Thyroid gland (tissue), 4 donors: ENCODE measurements around the gene OTUD1. TPM values are rescaled to one million over a fixed set of nuclear protein-coding genes. Genes with fewer than 3 reads are reported as not detected.

Experiments
- DNase-seq, 2 donors: peaks; one replicate each; pipeline ENCODE4 v3.0.0-alpha.2; 2019
- H3K27ac ChIP-seq, 3 donors: fragments of 200-600 bp; sonication (generic); 1 replicate in 2 of 3; 2 replicates in 1 of 3; pipeline ENCODE4 v1.5.1; 2016 to 2019; ENCODE audit warnings: mild to moderate bottlenecking in 1 of 3, moderate library complexity in 1 of 3
- H3K27me3 ChIP-seq: fragments of 200-600 bp; sonication (generic); one replicate; pipeline ENCODE4 v1.5.1; 2019
- H3K36me3 ChIP-seq, 2 donors: fragments of 200-600 bp; sonication (generic); one replicate each; pipeline ENCODE4 v1.5.1; 2016 to 2019
- H3K4me1 ChIP-seq, 2 donors: fragments of 200-600 bp; sonication (generic); one replicate each; pipeline ENCODE4 v1.5.1; 2017 to 2019
- H3K4me3 ChIP-seq, 3 donors: fragments of 200-600 bp; sonication (generic); replicated peaks in 1 of 3; 1 replicate in 2 of 3; 2 replicates in 1 of 3; pipeline ENCODE4 v1.5.1; 2016; ENCODE audit warnings: mild to moderate bottlenecking in 1 of 3
- H3K9me3 ChIP-seq: fragments of 200-600 bp; sonication (generic); one replicate; pipeline ENCODE4 v1.5.1; 2017
- CTCF ChIP-seq, 6 experiments: fragments of 200-600 bp in 3 of 6; fragments of 450-650 bp in 3 of 6; sonication (generic) in 3 of 6; IDR thresholded peaks; one replicate each; pipeline ENCODE4 v1.5.1; 2016 to 2019; ENCODE audit warnings: antibody characterized with exemption in 6 of 6, mild to moderate bottlenecking in 2 of 6, inconsistent platforms in 1 of 6, moderate library complexity in 1 of 6
- POLR2A ChIP-seq, 2 donors: fragments of 450-650 bp; IDR thresholded peaks; one replicate each; pipeline ENCODE4 v1.6.1; 2017; ENCODE audit warnings: antibody characterized with exemption in 2 of 2, mild to moderate bottlenecking in 2 of 2, moderate library complexity in 1 of 2
- WGBS, 2 donors: methylation state at CpG; one replicate each; pipeline ENCODE4 v1.1.5; 2017; 5-methylcytosine and 5-hydroxymethylcytosine counted together
- intact Hi-C: fragments of 100-400 bp; cut with DNase I; formaldehyde crosslinking; loops from one replicate; pipeline ENCODE4 v1.15.1; 2023
- total RNA-seq, 4 donors: library from RNA; depleted of rRNA; stranded (reverse); fragments of >200 nt; gene quantifications; one replicate each; pipeline ENCODE4 v1.2.3, GENCODE V29; 2016

OTUD1 gene
- total RNA-seq, 4 donors from 2014 or later, result 18.7 to 23.9 (median 20.1) TPM

GRCh38 chr10:23413629-23414089, 25.2 kb upstream of the OTUD1 start:
- H3K4me3 ChIP-seq, result no peak overlapping the region
- intact Hi-C loops, result no loop called here
- WGBS, 2 donors, result 82 to 90% methylated on average over 5 of the region's 5 CpGs
- no peak for TF ChIP-seq POLR2A (IDR thresholded peaks at IDR 0.05)
- no peak for DNase-seq
- no peaks in the 10 kb centered on the region for H3K27me3 ChIP-seq
- no peaks in the 10 kb centered on the region for H3K36me3 ChIP-seq
- H3K9me3 ChIP-seq, result no peaks in the 10 kb centered on the region
- peaks cover 5 to 22% of the 10 kb centered on the region in 2 donors for H3K4me1 ChIP-seq
- no peak overlapping the region for H3K27ac ChIP-seq

- H3K9me3 ChIP-seq, result no peaks in the 10 kb centered on the region
- H3K36me3 ChIP-seq, result no peaks in the 10 kb centered on the region
- peaks cover 5 to 31% of the 10 kb centered on the region in 2 donors for H3K4me1 ChIP-seq
- peak overlapping the region in 1 of 3 donors; percentile 15 for H3K27ac ChIP-seq
- DNase-seq, result no peak
- no peak overlapping the region for H3K4me3 ChIP-seq
- 88 to 92% methylated on average over 2 of the region's 2 CpGs for WGBS, 2 donors
- intact Hi-C loops, result no loop called here
- TF ChIP-seq CTCF (IDR thresholded peaks at IDR 0.05), result no peak
- TF ChIP-seq POLR2A (IDR thresholded peaks at IDR 0.05), result no peak
- no peaks in the 10 kb centered on the region for H3K27me3 ChIP-seq
These were observed 24.2 kb upstream of the OTUD1 start for GRCh38 chr10:23414658-23415057.

- H3K27ac ChIP-seq, result peak overlapping the region; percentile 75 to 95 (median 88)
- DNase-seq, result peak; percentile 23 to 28
- no peak overlapping the region for H3K4me3 ChIP-seq
- WGBS, 2 donors, result 38 to 39% methylated on average over 1 of the region's 1 CpG
- no peaks in the 10 kb centered on the region for H3K27me3 ChIP-seq
- H3K9me3 ChIP-seq, result no peaks in the 10 kb centered on the region
- intact Hi-C loops, result no loop called here
- no peak for TF ChIP-seq POLR2A (IDR thresholded peaks at IDR 0.05)
- TF ChIP-seq CTCF (IDR thresholded peaks at IDR 0.05), result no peak
- peaks cover 5 to 28% of the 10 kb centered on the region in 2 donors for H3K4me1 ChIP-seq
- no peaks in the 10 kb centered on the region for H3K36me3 ChIP-seq
These were observed 21.6 kb upstream of the OTUD1 start for GRCh38 chr10:23417254-23417653.

GRCh38 chr10:23418051-23418681, 20.7 kb upstream of the OTUD1 start:
- H3K27me3 ChIP-seq, result no peaks in the 10 kb centered on the region
- intact Hi-C loops, result no loop called here
- WGBS, 2 donors, result 90 to 93% methylated on average over 3 of the region's 3 CpGs
- H3K4me3 ChIP-seq, result no peak overlapping the region
- H3K9me3 ChIP-seq, result no peaks in the 10 kb centered on the region
- H3K27ac ChIP-seq, result peak overlapping the region; percentile 75 to 95 (median 88)
- H3K4me1 ChIP-seq, result peaks cover 5 to 27% of the 10 kb centered on the region in 2 donors
- TF ChIP-seq POLR2A (IDR thresholded peaks at IDR 0.05) (no peak), CTCF (IDR thresholded peaks at IDR 0.05) (no peak)
- peak; percentile 9 to 17 for DNase-seq
- no peaks in the 10 kb centered on the region for H3K36me3 ChIP-seq

GRCh38 chr10:23419201-23419600, 19.7 kb upstream of the OTUD1 start:
- H3K4me3 ChIP-seq, result no peak overlapping the region
- intact Hi-C loops, result no loop called here
- H3K27me3 ChIP-seq, result no peaks in the 10 kb centered on the region
- H3K27ac ChIP-seq, result peak overlapping the region in 2 of 3 donors; percentile 60 to 88
- TF ChIP-seq CTCF (IDR thresholded peaks at IDR 0.05), result no peak
- TF ChIP-seq POLR2A (IDR thresholded peaks at IDR 0.05), result no peak
- H3K36me3 ChIP-seq, result no peaks in the 10 kb centered on the region
- peak; percentile 67 to 79 for DNase-seq
- 15 to 30% methylated on average over 5 of the region's 5 CpGs for WGBS, 2 donors
- no peaks in the 10 kb centered on the region for H3K9me3 ChIP-seq
- peaks cover 5 to 27% of the 10 kb centered on the region in 2 donors for H3K4me1 ChIP-seq
